Forelimb muscle (tissue), 1 donor: Measurements from ENCODE around the gene SLC6A9. TPM values are rescaled to one million over a fixed set of nuclear protein-coding genes. Genes with fewer than 3 reads are reported as not detected.

ENCODE experiments used
- DNase-seq: peaks from one replicate; pipeline ENCODE4 v3.0.0-alpha.2; 2013; ENCODE audit warnings: low read depth
- polyA plus RNA-seq: library from polyadenylated mRNA; unstranded; fragments of 120-200 nt; gene quantifications from one replicate; pipeline ENCODE4 v1.2.1, GENCODE V29; 2013; ENCODE audit not compliant: insufficient read length

Gene SLC6A9
- polyA plus RNA-seq, 1 donor, result 3.2 TPM

DNA sequence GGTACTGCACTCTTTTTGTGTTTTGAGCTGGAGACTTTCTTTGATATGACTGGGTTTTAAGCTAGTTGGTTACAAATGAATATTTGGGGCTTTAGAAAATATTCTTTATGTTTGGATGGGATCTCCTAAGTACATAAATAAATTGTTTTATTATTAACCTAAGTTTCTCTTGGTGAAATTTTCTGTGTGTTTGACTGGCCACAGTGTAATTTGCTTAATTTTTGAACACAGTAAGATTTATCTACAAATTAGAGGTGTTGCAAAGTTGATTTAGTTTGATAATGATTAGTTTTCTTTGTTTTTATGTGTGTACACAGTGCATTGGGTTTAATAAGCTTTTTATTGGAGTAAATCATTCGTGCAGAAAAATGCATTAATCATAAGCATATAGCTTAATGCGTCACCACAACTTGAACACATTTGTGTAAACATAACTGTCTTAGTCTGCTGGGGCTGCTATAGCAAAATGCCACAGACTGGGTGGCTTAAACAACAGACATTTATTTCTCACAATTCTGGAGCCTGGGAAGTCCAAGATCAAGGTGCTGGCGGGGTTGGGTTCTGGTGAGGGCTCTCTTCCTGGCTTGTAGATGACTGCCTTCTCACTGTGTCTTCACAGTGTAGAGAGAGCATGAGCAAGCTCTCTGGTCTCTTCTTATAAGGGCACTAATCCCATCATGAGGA, 17.4 kb upstream of the SLC6A9 start:
- no peak for DNase-seq

DNA sequence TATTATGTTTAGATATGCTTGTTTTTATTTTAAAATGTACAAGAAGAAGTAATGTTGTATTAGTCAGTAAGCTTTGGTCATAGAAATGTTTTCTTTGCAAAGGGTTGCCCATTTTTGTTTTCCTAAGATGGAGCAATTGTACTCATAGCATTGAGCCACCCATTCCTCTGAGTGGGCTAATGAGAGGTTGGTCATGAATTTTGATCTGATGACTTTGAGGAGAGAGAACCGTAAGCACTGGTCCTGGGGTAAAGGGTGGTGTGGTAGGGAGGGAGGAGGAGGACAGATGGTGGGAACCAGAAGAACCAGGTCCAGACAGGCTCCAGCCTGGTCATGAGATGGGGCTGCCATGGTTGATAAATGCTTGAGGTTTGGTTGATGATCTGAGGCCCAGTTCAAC, 15.9 kb upstream of the SLC6A9 start:
- no peak for DNase-seq

DNA sequence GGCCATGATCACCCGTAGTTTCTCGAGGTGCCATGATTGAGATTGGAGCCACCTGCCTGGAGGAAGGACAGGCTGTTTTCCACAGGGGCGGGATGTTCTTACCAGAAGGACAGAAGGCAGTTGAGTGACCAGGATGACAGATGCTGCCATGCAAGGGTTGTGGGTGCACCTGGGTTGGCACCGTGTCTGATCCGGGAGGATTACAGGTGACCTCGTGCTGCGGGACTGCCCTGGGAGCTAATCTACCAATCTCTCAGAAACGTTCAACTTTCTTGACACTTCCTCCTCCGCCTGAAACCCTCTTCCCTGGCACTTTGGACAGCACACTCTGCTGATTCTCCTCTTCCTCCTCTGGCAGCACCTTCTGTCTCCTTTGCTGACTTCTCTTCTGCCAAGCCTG, 13.8 kb upstream of the SLC6A9 start:
- no peak for DNase-seq

DNA sequence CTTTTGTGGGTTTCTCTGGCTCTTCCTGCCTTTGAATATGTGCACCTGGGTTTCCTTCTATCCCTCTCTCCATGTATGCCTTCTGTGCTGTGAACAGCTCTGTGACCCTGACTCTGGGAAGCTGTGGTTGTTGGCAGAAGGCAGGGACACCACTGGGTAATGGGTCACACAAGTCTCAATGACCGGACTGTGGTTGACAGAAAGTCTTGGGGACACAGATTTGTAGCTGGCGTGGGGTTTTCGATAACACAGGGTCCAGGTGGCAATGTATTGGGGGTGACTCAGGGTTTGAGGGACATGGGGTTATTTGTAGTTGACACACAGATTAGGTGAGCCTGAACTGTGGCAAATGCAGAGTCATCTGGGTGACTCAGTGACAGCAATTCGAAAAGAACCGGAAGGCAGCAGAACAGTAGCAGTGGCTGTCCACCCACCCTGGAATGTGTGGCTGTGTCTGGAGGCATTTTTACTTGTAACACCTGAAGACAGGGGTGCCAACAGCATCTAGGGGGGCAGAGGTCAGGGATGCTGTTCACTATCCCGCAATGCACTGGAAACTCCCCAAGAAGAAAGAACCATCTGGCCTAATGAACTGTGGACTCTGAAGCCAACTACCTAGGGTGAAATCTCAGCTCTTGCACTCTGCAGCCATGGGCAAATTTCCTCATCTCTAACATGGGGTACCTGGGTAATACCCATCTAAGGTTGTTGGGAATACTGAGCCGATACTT, 13.0 kb upstream of the SLC6A9 start:
- DNase-seq, result no peak

DNA sequence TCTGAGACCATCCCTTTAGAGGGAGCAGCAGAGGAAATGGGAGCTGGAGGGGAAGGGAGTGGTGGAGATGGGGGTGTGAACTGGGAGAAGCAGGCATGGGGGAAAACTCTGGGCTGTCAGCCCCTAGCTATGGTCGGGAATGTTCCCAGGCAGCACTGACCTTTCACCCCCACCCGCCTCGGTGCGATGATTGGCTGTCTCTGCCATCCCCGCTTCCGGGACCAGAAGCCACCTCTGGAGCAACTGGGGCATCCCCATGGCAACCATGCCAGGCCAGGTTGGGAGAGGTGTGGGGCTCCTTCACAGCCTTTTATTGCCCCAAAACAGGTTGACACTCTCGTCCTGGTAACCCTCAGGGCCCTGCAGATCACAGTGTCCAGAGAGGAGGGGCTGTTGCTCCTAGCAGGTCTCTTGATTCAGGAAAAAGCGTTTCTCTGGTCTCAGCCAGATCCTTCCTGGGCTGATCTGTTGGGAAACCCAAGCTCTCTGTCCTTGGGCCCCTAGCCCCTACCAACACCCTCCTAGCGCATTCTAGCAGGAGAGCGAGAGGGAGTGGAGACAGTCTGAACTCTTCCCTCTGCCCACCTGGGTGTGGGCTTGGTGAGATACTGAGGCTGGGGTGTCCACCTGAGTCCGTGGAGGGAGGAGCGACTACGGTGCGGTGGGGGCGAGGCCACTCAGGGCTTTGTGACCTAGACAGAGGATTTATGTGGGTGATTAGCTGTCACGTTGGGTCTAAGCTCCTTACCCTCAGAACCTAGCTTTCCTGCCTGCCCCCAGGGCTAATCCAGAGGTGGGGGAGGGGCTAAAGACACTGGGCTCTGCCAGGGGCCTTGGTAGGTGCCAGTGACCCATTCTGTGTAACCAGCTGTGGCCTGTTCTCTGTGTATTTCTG, 12.2 kb upstream of the SLC6A9 start:
- DNase-seq, result no peak

GRCh38 chr1:44040846-44041245, 9.6 kb upstream of the SLC6A9 start:
- DNase-seq, result no peak

DNA sequence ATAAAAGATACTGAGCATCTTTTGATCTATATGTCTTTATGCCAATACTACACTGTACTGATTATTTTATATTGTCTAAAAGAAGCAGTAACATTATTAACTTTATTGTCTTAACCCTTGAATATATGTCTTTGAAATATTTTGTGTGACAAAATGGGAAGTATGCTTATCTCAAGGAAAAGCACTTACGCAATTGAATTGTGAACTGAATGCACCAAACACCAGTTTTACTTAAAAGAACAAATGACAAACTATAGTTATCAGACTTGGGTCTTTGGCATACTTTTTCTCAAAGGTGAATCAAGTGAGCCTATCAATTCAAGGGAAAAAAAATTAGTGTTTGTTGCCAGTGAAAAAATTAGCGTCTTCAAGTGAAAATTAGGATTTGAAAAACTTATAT, 9.2 kb upstream of the SLC6A9 start:
- DNase-seq, result no peak

DNA sequence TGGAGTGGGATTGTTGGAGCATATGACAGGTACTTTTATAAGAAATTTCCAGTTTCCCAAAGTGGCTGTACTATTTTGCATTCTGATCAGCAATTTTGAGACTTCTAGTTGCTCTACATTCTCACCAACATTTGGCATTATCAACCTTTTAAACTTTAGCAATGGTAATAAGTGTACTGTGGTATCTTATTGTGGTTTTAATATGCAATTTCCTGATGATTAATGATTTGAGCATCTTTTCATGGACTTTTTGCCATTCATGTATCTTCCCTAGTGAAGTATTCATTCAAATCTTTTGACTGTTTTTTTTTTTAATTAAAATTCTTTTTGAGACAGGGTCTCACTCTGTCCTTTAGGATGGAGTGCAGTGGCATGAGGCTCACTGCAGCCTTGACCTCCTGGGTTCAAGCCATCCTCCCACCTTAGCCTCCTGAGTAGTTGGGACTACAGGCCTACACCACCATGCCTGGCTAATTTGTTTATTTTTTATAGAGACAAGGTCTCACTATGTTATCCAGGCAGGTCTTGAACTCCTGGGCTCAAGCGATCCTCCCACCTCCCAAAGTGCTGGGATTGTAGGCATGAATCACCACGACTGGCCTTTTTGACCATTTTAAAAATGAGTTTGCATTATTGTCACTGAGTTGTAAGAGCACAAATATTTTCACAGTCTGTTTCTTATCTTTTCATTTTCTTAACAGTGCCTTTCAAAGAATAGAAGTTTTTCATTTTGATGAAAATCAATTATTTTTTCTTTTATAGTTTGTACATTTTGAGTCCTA, 7.8 kb upstream of the SLC6A9 start:
- no peak for DNase-seq

- DNase-seq, result no peak
These were observed 5.9 kb upstream of the SLC6A9 start for GRCh38 chr1:44037154-44037553.

DNA sequence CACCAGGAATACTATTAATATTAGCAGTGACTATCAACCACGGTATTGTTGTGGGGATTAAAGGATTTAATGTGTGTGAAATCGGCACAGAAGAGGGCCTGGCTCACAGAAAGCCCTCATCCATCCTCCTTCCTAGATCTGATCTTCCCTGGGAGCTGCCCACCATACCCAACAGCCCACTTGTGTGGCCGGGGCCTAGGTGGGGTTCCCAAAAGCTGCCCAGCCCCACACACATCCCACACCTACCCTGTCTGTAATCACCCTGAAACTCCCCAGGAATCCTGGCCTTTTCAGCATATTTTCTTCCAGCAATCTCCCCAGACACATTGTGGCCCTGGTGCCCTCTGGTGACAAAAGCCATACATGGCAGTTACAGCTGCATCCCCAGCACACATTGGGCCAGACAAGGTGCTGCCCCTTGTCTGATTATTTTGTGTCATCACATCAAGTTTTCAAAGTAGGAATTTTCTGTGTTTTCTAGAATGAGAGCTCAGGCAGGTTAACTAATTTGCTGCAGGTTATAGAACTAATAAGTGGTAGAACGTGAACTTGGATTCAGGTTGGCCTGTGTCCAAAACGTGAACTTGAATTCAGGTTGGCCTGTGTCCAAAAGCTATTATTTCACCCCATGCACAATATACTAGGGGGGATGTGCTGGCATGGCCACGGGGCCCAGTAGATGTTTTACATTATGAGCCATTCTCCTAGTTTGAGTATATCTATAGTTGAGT, 5.3 kb upstream of the SLC6A9 start:
- no peak for DNase-seq

- DNase-seq, result no peak
These were observed 4.6 kb upstream of the SLC6A9 start for GRCh38 chr1:44035726-44036408.

DNA sequence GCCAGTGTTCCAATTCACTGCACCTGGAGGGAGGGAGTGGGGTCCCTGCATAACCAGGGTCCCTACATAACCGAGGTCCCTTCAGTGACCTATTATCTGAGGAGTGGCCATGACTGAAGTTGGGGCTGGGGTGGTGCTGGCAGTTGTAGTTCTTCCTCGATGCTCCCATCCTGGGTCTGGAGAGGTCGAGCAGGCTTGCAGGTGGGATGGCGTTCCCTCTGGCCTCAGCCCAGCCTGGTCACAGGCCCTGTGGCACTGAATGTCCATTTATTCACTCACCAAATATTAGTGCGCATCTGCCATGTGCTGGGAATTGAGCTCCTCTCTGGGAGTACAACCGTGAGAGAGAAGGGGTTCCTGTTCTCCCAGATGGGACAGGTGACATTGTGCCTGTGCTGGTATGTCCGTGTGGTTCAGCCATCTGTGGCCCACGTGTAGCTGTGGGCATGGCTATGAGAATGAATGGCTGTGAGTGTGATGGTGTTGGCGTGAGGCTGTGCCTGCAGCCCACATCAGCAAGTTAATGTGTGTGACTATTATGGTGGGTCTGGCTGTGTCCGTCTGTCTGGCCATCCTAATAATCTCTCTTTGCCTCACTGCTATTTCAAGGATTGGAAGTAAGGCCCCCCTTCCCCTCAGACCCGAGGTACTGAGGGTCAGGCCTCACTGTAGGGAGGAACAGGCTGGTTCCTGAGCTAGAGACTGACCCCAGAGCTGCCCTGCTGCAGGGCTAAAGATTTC, 3.9 kb upstream of the SLC6A9 start:
- DNase-seq, result no peak

DNA sequence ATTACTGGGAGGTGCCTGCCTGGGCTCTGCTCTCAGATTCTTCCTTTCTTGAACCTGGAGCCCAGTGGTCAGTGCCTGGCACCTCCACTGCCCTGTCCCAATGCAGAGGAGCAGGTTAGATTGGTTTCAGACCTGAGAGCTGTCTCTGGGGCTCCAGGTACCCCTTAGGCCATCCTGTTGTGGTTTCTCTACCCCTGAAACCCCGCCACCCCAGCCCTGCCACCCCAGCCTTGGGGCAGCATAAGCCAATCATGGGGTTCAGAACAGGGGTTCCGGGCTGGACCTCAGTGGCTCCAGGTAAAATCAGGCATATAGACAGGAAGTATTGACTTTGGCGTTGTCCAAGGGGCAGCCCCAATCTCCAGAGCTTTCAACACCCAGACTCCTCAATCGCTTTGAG, 3.2 kb upstream of the SLC6A9 start:
- no peak for DNase-seq

GRCh38 chr1:44033756-44034155, 2.5 kb upstream of the SLC6A9 start:
- no peak for DNase-seq

DNA sequence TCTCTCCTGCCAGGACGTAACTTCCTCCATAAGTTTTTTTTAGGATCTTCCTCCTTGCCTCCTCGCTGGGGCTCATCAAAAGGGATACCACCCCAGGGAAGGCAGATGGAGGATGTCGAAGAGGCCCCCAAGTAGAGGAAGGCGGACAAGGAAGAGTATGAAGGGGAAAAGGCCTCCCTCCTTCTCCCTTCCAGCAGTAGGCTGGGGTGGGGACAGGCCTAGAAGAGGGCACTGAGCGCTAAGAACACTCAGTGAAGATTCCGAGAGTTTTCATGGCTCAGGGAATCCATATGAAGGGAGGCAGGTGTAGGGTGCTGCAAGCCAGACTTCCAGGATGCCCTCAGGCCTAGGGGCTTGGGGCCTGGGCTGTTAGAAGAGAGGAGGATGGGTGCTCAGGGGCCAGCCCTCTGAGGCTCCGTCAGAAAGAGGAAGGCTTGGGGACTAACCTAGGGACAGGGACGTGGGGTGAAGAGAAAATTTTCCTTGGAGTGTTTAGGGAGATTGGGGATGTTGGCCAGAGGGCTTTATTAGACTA, 1.8 kb upstream of the SLC6A9 start:
- no peak for DNase-seq

DNA sequence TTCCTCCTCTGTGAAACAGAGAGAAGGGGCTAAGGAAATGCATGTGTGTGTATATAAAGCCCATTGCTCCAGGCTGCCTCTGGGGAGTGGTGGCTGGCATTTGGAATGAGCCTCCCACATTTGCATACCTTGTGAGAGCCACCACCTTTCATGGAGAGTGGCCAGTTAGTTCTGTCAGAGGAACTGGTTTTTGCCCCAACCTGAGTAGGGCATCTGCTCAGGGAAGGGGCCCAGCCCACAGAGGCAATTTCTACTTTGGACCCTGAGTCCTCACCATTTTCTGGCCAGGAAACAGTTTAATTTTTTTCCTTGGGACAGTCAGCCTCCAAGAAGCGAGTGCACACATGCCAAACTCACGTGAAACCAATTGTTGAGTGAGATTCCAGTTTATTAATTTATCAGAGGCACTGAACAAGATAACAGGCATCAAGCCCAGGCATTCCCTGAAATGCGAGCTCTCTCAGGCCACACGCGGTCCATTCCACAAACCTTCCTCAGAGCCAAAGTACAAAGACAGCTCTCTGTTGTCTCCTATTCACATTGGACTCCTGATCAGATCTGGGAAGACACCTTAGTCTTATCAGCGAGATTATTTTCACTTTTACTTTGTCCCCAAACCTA, 1.0 kb upstream of the SLC6A9 start:
- no peak for DNase-seq

GRCh38 chr1:44030605-44031251, 534 bp downstream of the SLC6A9 start:
- no peak for DNase-seq

DNA sequence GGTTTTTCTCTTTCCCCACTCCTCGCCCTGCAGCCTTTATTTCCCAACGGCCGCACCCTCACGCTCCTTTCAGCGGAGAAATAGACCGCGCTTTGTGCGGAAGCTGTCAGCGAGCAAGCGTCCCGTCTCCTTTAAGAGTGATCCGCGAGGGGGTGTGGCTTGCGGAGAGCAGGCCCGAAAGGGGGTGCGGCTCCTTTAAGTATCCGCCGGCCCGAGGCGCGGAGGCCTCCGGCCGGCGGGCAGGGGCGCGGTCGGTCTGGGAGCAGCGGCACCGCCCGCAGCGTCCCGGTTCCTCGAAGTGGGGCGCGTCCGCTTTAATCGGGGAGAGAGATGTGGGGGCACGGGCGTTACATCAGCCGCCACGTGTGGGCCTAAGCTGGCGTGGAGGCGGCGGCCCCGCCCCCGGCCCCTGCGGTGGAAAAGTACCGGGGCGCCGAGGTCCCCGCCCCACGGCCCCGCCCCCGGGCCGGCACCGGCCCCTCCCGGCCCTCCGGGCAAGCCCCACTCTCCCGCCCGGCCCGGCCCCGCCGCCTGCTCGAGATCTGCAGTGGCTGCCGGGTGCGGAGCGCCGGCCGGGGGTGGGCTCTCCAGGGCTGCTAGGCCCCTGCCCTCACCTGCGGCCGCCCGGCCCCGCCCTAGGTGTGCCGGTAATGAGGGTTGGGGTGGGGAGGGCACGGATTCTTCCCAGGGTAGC, 1.2 kb downstream of the SLC6A9 start:
- peak; percentile 58 for DNase-seq
